Nephron (organoid): ENCODE data around the gene PELI2.

Experiments used
- H3K27ac Mint-ChIP-seq, 3 experiments: 2 replicates each; pipeline ENCODE4 v1.8.0; 2020; ENCODE audit warnings: mixed read lengths in 3 of 3, mild to moderate bottlenecking in 2 of 3, moderate library complexity in 1 of 3
- H3K27me3 Mint-ChIP-seq: 2 replicates; pipeline ENCODE4 v1.8.0; 2021; ENCODE audit warnings: low read depth, mild to moderate bottlenecking, moderate library complexity, mixed read lengths
- H3K36me3 Mint-ChIP-seq: 2 replicates; pipeline ENCODE4 v1.8.0; 2020; ENCODE audit warnings: low read depth, mixed read lengths
- H3K4me1 Mint-ChIP-seq: 2 replicates; pipeline ENCODE4 v1.8.0; 2020; ENCODE audit warnings: mixed read lengths
- H3K4me3 Mint-ChIP-seq, 3 experiments: 2 replicates each; pipeline ENCODE4 v1.8.0; 2020; ENCODE audit warnings: mild to moderate bottlenecking in 3 of 3, mixed read lengths in 3 of 3, moderate library complexity in 2 of 3
- H3K9me3 Mint-ChIP-seq: 2 replicates; pipeline ENCODE4 v1.8.0; 2020; ENCODE audit warnings: mixed read lengths
- CTCF ChIP-seq, 3 experiments: fragments of 200-600 bp; sonication (generic); IDR thresholded peaks; one replicate each; pipeline ENCODE4 v1.5.0; 2021; ENCODE audit warnings: antibody characterized with exemption in 3 of 3; ENCODE audit not compliant: unreplicated experiment in 3 of 3

PELI2 gene

DNA sequence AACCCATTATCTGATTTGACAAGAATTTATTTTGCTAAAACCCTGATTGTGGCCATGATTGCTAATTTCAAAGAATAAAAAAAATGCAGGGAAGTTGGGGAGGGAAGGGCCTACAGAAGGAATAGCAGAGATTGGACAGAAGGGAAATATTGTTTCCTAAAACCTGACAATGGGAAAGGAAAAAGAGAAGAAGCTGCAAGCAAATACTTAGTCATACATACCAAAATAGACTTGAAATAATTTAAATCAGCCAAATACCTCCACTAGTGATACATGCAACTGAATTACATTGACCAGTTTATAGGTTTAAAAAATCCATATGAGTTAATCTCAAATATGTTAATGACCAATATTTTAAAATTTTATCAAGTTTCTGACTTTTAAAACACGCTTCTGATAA is 75.1 kb downstream of the PELI2 start:
- Mint-ChIP-seq H3K9me3 (no peaks in the 10 kb centered on the region), H3K36me3 (no peaks in the 10 kb centered on the region), H3K27ac (no peak overlapping the region), H3K4me3 (no peak overlapping the region), H3K27me3 (no peaks in the 10 kb centered on the region), H3K4me1 (peaks cover 7% of the 10 kb centered on the region)
- TF ChIP-seq CTCF (IDR thresholded peaks at IDR 0.05; ENCODE audit: unreplicated experiment in 3 of 3), result no peak

GRCh38 chr14:56194042-56194441 is 75.8 kb downstream of the PELI2 start:
- TF ChIP-seq CTCF (IDR thresholded peaks at IDR 0.05; ENCODE audit: unreplicated experiment in 3 of 3), result no peak
- Mint-ChIP-seq H3K9me3 (no peaks in the 10 kb centered on the region), H3K36me3 (no peaks in the 10 kb centered on the region), H3K4me3 (no peak overlapping the region), H3K27me3 (no peaks in the 10 kb centered on the region), H3K27ac (no peak overlapping the region), H3K4me1 (peaks cover 7% of the 10 kb centered on the region)

GRCh38 chr14:56195223-56195622 is 77.0 kb downstream of the PELI2 start:
- Mint-ChIP-seq H3K4me3 (no peak overlapping the region), H3K9me3 (no peaks in the 10 kb centered on the region), H3K36me3 (no peaks in the 10 kb centered on the region), H3K4me1 (peaks cover 7% of the 10 kb centered on the region), H3K27me3 (no peaks in the 10 kb centered on the region), H3K27ac (no peak overlapping the region)
- no peak for TF ChIP-seq CTCF (IDR thresholded peaks at IDR 0.05; ENCODE audit: unreplicated experiment in 3 of 3)

DNA sequence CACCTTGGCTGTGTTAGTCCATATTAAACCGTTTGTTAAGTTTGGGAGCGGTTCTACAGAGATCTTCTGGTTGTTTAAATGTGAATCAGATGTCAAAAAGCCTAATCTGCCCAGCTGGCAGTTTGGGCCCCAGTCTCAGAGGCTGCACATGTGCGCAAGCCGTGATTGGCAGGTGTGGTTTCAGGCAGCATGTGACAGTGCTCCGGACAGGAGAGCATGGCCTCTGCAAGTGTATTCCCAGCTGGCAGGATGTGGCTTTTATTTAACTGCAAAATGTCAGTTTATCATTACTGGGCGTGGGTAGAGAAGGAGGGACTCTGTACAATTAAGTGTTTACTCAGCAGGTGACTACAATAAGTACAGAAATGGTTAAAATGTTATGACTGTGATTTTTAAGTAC is 77.5 kb downstream of the PELI2 start:
- Mint-ChIP-seq H3K4me3 (no peak overlapping the region), H3K9me3 (no peaks in the 10 kb centered on the region), H3K36me3 (no peaks in the 10 kb centered on the region), H3K27me3 (no peaks in the 10 kb centered on the region), H3K27ac (no peak overlapping the region), H3K4me1 (peaks cover 7% of the 10 kb centered on the region)
- no peak for TF ChIP-seq CTCF (IDR thresholded peaks at IDR 0.05; ENCODE audit: unreplicated experiment in 3 of 3)

DNA sequence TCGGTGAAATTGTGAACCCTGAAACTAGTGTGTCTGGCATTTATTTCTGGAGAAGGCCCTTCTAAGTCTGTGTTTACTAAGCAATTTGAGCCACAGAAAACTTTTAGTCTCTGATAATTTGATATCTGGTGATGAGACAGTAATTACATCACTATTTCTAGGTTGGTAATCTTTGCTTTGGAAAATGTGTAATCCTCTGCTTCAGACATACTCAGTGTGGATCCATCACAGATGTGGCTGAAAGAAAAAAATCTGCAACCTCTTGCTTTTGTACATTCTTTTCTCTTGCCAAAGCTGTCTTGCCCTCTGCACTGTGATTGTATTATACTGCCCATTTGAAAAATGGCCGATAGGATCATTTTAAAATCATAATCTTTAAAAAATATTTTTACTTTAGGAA is 78.1 kb downstream of the PELI2 start:
- no peaks in the 10 kb centered on the region for H3K9me3 Mint-ChIP-seq
- H3K27ac Mint-ChIP-seq, result no peak overlapping the region
- TF ChIP-seq CTCF (IDR thresholded peaks at IDR 0.05; ENCODE audit: unreplicated experiment in 3 of 3), result no peak
- H3K36me3 Mint-ChIP-seq, result no peaks in the 10 kb centered on the region
- peaks cover 7% of the 10 kb centered on the region for H3K4me1 Mint-ChIP-seq
- no peak overlapping the region for H3K4me3 Mint-ChIP-seq
- H3K27me3 Mint-ChIP-seq, result no peaks in the 10 kb centered on the region

DNA sequence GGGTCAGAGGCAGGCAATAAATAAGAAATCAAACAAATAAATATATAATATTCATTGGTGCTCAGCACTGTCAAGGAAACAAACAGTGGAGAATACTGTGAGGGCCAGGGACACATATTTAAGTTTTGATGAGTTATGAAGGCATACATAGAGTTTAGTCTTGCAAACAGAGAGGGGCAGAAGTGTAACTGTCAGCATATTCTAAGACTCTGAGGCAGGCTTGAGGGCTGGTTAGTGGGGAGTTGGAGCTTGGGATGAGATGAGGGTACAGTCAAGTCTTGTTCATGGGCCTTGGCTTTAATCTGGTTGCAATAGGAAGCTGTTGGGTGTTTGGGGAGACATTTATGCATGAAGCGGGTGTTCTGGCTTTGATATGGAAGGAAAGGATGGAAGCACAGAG is 78.9 kb downstream of the PELI2 start:
- Mint-ChIP-seq H3K4me1 (peaks cover 7% of the 10 kb centered on the region), H3K36me3 (no peaks in the 10 kb centered on the region), H3K4me3 (no peak overlapping the region), H3K9me3 (no peaks in the 10 kb centered on the region), H3K27ac (no peak overlapping the region), H3K27me3 (no peaks in the 10 kb centered on the region)
- TF ChIP-seq CTCF (IDR thresholded peaks at IDR 0.05; ENCODE audit: unreplicated experiment in 3 of 3), result no peak
